SU-DHL-6 (cell line): ENCODE data around the gene ABCC4.

Experiments
- EZH2phosphoT487 ChIP-seq: fragments of 200-600 bp; sonication (generic), shearing (Covaris generic); conservative IDR thresholded peaks from 2 replicates; pipeline ENCODE4 v1.6.1; 2018; ENCODE audit warnings: mild to moderate bottlenecking, antibody characterized with exemption, low read length, moderate library complexity, mixed read lengths
- TF ChIP-seq, protein P1 (sequence below): fragments of 200-600 bp; sonication (generic); IDR thresholded peaks from one replicate; pipeline ENCODE4 v1.5.1; 2017; ENCODE audit warnings: antibody characterized with exemption, mild to moderate bottlenecking, low read length, moderate library complexity; ENCODE audit not compliant: insufficient read depth, poor library complexity, severe bottlenecking

DNA sequence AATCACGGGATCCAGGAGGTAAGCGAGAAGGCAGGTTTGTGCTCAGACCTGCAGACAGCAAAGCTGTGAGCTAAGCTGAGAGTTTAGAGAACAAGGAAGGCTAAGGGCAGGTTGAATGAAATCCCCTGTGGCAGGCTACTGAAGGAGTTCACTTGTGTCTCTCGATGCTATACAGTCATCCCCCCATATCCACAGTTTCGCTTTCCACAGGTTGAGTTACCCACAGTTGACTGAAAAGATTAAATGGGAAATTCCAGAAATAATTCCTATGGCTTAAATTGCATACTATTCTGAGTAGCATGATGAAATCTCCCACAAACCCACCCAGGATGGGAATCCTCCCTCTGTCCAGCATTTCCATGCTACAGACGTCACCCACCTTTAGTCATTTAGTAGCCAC lies 49.6 kb downstream of the ABCC4 start:
- TF ChIP-seq, protein P1, sequence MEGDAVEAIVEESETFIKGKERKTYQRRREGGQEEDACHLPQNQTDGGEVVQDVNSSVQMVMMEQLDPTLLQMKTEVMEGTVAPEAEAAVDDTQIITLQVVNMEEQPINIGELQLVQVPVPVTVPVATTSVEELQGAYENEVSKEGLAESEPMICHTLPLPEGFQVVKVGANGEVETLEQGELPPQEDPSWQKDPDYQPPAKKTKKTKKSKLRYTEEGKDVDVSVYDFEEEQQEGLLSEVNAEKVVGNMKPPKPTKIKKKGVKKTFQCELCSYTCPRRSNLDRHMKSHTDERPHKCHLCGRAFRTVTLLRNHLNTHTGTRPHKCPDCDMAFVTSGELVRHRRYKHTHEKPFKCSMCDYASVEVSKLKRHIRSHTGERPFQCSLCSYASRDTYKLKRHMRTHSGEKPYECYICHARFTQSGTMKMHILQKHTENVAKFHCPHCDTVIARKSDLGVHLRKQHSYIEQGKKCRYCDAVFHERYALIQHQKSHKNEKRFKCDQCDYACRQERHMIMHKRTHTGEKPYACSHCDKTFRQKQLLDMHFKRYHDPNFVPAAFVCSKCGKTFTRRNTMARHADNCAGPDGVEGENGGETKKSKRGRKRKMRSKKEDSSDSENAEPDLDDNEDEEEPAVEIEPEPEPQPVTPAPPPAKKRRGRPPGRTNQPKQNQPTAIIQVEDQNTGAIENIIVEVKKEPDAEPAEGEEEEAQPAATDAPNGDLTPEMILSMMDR, result no peak
- TF ChIP-seq EZH2phosphoT487, result no peak
